ENCODE measurements around the gene STYXL2.
A peak's percentile ranks its signal among the peaks of the same experiment; 100 is the strongest.

The STYXL2 gene

DNA sequence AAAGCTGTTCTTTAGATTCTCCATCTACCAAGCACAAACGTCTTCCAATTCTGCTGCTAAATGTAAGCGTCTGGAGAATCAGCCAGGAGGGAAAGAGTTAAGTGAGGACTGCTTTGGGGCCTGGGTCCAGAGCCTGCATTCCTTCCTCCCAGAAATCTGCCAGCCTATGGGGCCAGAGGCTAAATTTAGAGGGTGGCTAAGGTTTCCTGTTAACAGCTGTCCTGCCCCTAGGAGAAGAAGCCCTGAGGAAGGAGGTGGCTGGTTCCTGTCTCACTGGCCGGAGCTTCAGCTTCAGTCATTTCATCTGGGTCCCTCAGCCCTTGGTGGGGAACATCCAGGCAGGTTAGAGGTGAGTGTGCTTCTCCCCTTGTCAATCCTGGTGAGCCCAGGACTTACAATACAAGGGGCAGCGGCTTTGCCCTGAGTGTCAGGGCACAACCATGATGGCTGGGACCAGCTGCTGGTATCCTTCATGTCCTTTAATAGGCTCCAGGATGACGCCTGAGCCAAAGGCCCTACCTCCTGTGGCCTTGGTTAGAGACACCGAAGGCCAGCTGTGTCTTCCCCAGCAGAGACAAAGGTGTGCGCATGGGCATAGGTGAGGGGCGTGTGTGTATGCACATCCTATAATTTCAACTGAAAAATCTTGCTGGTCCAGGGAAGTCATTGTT, at the start of gene STYXL2:
TSS of gene STYXL2 (plus strand) at position 230 of the 671 bp plus-strand sequence. CDS start 775 bp downstream, outside the sequence.
- DNase-seq (ENCODE audit: low read depth in 3 of 3, low spot score in 1 of 3) = no peak

DNA sequence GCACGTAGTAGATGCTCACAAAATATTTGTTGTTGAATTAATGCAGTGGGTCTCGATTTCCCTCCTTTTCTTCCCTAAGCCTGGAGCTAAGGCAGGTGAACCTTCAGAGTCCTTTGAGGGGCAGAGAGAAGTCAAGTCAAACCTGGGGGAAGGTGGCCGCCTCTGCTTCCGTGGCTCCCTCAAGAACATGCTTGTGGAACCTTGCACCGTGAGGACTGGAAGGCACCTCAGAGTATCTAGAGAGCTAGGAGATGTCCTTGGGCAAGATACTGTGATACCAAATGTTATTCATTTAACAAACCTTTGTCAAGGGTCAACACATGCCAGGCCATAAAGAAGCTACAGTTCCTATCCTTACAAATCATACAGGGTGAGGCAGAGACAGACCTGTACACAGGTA, 42.0 kb upstream of the STYXL2 start:
- no peak for DNase-seq (ENCODE audit: low read depth in 3 of 3, low spot score in 1 of 3)

DNA sequence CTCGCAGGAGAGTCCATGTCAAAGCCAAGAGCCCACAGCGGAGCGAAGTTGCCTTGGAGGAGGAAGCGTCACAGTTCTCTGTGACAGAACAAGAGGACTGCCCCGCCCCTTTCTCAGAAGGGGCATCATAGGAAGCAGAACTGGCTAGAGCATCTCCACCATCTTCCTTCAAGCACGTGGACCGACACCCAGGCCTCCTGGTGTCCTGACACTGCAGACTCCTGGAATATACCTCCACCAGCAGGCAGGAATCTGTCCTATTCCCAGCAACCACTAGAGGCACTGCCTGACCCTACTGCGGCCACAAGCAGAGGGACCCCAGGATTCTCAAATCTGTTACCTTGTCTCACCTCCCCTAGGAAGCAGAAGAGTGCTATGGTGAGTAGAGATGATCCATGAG, 41.5 kb upstream of the STYXL2 start:
- DNase-seq (ENCODE audit: low read depth in 3 of 3, low spot score in 1 of 3) = no peak

DNA sequence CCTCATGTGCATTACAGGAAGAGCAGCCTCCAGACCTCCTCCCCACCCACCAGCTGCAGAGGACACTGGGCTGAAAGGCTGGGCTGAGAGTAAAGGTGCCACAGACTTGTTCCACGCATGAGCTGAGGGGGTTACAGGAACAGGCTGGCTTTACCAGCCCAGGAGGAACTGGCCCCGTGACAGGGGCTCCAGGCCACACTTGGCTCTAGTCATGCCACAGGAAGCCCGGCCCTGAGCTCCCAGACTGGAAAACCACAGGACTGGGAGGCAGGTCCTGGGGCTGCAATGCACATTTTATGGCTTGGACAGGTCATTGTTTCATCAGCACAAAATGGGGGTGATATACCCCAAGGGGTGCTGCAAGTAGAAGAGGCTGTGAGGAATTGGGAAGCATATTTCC, 39.3 kb upstream of the STYXL2 start:
- no peak for DNase-seq (ENCODE audit: low read depth in 3 of 3, low spot score in 1 of 3)

DNA sequence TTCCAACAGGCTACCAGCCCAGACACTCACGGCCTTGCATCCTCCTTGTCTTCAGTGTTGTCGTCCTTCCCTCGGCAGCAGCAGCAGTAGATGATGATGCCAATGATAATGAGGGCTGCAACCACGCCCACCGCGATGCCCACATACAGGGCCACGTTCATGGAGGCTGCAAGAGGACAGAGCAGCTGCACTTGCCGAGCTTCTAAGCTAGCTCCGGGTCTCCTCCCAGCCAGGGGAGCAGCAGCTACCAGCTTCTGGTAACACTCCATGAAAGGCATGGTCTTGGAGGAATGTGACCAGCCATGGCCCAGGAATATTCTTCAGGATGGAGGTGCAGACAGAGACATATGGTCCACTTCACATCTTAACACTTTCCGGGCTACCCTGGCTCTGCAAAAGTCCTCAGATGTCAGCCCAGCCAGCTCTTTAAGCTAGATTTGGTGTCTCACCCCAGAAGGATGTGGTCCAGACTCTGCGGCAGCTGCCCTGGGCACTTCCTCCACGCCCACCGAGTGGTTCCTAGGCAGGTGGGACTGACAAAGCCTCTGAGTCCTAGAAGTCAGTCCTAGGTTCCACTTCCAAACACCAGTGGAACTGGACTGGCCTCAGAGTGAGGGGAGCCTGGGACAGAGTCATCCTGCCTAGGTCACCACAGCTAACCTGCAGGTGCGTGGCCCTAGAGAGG, 38.8 kb upstream of the STYXL2 start:
- DNase-seq (ENCODE audit: low read depth in 3 of 3, low spot score in 1 of 3) = no peak

DNA sequence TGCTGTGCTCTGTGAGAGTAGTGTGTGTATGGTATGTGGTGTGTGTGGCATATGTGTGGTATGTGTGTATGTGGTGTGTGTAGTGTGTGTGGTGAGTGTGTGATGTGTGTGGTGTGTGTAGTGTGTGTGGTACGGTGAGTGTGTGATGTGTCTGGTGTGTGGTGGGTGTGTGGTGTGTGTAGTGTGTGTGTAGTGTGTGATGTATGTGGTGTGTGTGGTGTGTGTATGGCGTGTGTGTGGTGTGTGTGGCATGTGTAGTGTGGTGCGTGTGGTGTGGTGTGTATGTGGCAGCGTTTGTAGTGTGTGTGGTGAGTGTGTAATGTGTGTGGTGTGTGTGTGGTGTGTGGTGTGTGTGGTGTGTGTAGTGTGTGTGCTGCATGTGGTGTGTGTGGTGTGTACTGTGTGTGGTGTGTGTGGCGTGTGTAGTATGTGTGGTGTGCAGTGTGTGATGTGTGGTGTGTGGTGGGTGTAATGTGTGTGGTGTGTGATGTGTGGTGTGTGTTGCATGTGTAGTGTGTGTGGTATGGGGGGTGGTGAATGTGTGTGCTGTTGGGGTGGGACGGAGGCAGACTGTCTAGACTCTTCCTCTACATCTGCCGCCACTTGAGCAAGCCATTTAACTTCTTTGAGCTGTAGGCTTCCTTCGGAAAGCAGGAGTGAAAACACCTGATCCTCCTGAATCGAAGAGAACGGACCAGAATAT, 37.2 kb upstream of the STYXL2 start:
- DNase-seq (ENCODE audit: low read depth in 3 of 3, low spot score in 1 of 3) = no peak

DNA sequence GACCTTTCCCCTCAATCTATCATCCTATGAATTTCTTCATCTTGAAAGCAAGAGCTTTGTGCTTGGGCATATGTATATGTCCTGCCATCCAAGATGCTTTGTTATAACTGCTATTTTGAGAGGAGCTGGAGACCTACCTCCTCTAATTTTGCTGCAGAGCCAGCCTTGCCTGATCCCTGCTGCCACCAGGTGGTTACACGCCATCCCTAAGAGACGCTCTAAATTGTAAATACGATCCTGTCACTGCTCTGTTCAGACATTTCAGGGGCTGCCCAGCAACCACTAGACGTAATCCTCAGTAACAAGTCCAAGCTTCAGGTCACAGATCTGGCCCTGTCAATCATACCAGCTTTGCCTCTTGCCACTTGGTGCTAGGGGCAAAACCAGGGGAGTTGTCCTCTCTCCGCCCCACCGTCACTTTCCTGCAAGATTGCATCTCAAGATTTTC, 36.6 kb upstream of the STYXL2 start:
- no peak for DNase-seq (ENCODE audit: low read depth in 3 of 3, low spot score in 1 of 3)

DNA sequence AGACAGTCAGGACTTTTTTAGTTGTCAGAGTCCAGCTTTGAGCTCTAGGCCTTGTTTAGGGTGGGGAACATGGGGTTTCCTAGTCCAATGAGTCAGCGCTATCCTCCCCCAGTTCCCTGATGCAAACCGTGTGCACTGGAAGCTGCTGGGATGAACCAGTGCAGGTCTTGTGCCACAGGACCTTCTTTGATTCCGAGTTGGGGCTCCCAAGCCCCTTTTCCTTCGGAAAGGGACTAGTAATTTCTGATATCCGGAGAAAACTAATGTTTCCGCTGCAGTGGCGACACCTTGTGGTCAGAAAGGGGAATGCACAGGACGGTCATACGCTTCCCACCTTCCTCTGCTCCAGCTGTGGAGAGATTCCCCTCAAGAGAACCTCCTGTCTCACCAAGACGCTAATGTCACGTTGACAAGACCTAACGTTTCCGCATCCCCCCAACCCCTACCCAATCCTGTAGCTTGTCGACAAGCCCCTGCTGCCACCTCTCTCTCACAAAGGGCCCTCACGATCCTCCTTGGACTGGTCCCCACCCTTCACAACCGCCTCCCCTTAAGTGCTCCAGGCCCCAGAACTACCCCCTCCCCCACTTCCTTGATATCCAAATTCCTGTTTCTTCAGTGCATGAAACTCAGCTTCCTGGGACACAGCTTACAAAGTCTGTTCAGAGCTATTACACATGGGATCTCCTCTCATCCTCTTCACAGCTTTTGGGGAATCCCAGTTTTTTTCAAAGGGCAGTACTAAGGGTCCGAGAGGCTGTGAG, 34.6 kb upstream of the STYXL2 start:
- DNase-seq (ENCODE audit: low read depth in 3 of 3, low spot score in 1 of 3) = peak; percentile 19 to 61 (median 39)

DNA sequence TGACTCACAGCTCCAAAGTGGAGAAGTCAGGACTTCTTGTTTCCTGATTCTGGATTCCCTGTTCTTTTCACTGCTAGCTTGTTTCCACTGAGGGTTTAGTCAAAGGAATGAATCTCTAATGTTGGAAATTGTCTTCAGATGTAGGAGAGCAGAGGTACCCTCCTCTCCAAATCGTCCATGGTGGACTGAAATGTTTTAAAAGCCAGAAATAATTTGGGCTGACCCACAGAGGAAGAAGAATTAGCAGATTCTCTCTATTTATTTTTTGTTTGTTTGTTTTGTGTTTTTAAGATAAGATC, 34.1 kb upstream of the STYXL2 start:
- DNase-seq (ENCODE audit: low read depth in 3 of 3, low spot score in 1 of 3) = no peak

DNA sequence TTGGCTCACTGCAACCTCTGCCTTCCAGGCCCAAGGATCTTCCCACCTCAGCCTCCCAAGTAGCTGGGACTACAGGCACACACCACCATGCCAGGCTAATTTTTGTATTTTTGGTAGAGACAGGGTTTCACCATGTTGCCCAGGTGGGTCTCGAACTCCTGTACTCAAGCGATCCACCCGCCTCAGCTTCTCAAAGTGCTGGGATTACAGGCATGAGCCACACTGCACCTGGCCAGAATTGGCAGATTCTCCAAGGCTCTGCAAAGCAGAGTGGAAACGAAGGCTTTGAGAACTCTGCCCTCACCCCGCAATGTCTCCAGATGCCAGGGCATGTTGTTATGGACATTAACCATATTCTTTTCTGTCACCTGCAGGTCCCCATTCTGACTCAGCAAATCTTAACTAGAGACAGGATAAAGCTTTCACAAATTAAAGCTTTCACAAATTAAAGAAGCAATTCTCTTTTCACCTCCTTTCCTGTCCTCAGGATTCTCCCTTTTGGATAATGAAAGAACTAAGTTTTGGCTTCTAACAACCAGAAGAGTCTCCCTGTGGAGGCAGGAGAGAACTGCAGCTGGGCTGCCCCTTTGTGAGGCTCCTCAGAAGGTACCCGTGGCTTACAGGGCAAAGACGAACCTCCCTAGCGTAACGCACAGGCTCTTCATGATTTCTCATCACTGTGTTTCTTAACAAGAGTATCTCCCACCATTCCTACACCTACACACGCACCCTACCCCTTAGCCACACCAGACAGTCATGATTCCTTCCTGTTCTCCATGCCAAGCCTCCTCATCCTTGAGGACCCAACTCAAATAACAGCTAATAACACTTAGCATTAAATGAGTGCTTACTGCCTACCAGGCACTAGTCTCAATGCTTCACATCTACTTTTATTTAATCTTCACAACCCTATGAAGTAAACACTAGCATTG, 33.5 kb upstream of the STYXL2 start:
- DNase-seq (ENCODE audit: low read depth in 3 of 3, low spot score in 1 of 3) = no peak

DNA sequence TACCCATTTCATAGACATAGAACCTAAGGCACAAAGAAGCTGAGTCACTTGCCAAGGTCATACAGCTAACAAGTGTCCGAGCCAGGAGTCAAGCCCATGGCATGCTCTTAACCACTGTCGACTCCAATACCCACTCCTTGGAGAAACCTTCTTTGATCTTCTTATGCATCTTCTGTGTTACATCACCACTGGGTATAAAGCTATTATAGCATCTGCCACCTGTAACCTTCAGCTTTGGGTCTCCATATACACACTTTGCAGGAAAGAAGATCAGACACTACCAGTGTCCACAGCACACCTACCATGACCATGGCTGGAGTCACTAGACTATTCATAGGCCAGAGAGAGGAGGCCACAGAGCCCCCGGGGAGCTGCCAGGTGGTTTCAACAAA, 32.8 kb upstream of the STYXL2 start:
- no peak for DNase-seq (ENCODE audit: low read depth in 3 of 3, low spot score in 1 of 3)

DNA sequence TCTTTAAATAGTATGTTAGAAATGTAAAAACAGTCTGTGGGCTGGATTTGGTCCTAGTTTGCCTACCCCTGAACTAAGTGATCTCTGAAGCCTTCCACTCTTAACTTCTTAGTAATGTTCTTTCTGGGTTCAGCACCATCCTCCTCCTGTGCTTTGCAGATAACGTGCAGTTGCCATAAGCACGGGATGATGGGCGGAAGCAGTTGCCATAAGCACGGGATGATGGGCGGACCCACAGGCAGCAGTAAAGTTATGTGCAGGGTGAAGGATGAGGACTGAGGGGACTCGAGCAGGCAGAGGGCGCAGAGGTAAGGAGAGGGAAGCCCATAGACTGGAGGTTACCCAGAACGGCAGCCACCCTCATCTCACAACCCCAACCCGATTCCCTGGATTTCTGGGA, 29.3 kb upstream of the STYXL2 start:
- no peak for DNase-seq (ENCODE audit: low read depth in 3 of 3, low spot score in 1 of 3)

DNA sequence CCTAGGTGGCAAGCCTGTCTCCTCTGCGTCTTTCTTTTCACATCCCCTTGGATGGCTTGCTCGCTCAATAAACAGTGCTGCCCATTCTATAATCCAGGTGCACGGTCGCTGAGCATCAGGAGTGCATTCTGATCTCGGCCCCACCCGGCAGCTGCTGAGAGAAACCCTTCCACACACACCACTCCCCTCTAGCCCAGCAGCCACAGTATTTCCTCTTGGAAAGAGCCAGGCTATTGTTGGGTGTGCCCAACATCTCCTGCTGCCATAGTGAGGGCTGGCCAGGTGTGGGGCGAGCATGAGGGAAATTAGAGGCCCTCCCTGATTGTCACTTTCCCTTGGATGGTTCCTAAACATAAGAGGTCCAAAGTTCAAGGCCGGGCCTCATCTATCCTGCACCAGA, 28.4 kb upstream of the STYXL2 start:
- DNase-seq (ENCODE audit: low read depth in 3 of 3, low spot score in 1 of 3) = no peak

DNA sequence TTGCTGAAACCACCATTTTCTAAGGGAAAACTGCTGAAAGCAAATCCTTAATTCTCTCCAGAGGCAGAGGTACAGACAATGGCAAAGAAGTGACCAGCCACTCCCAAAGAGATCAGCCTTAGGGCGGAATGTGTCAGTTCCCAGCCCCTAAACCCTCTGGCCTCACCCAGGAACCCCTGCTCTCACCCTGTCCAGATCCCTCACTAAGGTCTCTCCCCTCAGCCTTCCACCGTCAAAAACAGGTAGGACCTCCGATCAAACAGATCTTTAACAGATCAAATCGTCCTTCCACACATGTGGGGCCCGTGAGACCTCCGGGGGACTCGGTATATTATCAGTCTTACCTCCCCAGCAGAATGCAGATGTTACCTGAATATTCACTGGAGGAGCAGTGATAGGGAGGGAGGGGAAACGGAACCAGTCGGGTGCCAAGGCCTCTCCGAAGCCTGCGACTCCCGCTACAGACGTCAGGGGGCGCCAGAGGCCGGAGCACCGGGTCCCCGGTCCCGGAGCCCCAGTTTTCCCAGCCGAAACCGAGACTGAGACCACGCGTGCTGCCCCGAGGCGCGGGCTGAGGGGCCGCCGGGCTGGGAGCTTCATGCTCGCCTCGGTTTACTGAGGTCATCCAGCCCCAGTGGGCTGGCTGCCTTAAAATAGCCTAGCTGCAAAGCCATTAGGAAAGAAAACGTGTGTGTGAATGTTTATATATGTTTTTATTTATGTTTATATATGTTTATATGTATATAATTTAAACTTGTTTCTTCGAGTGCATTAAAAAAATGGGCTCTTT, 27.3 kb upstream of the STYXL2 start:
- peak; percentile 38 to 77 (median 66) for DNase-seq (ENCODE audit: low read depth in 3 of 3, low spot score in 1 of 3)

DNA sequence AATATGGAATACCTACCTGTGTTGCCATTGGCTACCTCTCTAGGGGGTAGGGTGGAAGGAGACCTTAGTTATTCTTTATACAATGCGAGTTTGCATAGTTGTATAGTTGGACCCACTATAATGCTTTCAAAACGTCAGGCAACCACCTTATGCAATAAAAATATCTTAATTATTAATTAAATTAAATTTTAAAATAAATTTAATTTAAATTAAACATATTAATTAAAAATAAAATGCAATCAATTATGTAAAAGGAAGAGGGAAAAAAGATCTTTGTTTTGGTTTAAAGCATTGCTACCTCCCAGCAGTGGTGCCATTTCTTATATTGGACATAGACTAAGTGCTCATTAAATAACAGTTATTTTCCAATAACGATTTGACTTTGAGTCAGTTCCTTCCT, 26.0 kb upstream of the STYXL2 start:
- DNase-seq (ENCODE audit: low read depth in 3 of 3, low spot score in 1 of 3) = no peak

DNA sequence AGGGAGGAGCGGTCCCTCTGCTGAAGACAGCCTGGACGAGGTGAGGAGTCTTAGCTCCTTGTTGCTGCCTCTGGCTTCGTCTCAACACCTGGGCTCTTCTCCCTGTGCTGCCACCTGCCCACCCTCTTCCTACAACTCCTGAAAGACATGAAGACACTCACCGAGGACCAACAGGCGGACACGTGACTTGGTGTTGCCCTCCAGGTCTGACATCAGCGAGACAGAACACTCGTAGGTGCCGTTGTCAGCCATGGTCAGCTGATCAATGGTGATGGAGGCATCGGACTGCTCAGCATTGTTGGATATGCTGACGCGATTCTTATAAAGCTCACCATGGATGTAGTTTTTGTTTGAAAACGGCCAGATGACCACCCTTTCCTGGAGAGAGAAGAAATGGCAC, 25.1 kb upstream of the STYXL2 start:
- no peak for DNase-seq (ENCODE audit: low read depth in 3 of 3, low spot score in 1 of 3)

DNA sequence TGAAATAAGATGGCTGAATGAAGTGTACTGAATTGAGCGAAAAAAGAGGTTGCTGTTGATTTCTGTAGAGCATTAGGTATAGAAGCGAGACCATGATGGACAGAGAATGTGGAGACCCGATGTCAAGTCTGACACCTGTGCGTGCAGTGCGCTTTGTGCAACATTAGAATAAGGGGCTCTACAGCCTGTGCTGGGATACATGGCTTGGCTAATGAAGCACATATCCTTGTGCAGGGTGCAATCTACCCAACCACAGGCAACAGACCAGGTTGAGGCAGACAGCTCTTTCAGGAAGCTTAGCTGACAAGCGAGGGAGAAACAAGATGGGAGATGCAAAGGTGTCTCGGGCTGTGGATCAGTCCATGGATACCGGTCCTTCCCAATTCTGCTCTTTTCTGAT, 22.6 kb upstream of the STYXL2 start:
- DNase-seq (ENCODE audit: low read depth in 3 of 3, low spot score in 1 of 3) = no peak

DNA sequence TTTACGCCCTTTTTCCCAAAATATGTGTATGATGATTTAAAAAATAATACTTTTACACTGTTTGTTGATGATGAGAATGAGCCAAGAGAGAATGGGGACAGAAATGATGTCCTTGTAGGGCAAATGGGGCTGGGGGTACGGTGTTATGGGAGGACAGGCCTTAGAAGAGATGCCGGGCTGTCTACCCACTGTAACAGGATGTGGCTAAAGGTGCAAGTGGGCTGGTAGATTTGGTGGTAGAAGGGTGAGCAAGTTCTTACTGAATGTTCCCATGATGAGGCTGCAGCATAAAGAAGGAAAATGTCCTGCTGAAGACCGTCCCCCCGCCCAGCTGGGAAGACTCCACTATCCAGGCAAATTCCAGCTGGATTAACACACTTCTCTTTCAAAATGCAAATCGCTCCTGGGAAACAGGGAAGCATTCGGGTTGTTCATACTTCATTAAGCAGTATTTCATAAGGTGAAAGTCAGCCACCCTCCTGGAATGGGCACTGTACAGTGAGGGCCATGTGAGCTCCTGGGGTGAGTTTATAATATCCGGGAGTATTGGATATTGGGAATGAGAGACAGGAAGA, 17.7 kb upstream of the STYXL2 start:
- DNase-seq (ENCODE audit: low read depth in 3 of 3, low spot score in 1 of 3) = no peak

DNA sequence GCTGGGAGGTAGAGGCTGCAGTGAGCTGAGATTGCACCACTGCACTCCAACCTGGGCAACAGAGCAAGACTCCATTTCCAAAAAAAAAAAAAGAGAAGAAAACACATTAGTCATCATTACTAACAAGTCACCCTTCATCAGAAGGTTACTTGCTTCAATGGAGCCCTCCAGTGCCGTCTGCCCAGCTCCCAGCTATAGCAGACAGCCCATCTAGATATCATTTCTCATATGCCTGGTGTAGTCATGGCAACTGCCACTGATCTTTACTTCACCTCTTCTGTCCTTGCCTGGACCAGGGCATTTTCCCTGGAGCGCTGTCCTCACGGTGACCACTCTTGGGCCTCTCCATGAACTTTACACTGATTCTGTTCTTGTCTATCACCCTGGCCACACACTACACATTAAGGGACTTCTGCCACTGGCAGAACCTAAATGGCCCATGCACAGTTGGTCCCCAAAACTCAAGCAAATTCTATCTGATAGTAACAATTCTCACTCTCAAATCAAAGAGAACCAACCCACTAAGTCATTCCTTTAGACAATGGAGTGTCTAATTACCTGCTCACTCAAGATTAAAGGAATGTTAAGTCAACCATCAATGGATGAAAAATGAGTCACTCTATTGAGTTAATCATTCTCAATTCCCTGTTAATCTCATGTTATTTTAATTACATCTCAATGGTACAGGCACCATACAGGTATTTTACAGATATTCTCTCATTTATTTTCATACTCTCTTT, 16.6 kb upstream of the STYXL2 start:
- DNase-seq (ENCODE audit: low read depth in 3 of 3, low spot score in 1 of 3) = no peak

All from stimulated activated CD4-positive, alpha-beta T cell treated with anti-CD3 and anti-CD28 coated beads, TNF-alpha, amount 100 ng/mL, for 1 hour (primary cell).